Endothelial cell of umbilical vein (primary cell): Measurements from ENCODE around the gene PDK4. TPM values are rescaled to one million over a fixed set of nuclear protein-coding genes. Genes with fewer than 3 reads are reported as not detected.

ENCODE experiments used
- BruUV-seq: library from RNA; stranded (reverse); fragments of 400-500 nt; replicated peaks from 2 replicates; lab custom pipeline; 2021; lab: Mats Ljungman, UMichigan
- CTCF ChIA-PET: fragments of 300-600, 350-600 bp; sonication (Branson Sonifier 250); formaldehyde crosslinking; loops from one replicate; lab custom pipeline; 2021; ENCODE audit warnings: antibody characterized with exemption, inconsistent platforms; lab: Charles Lee
- POLR2A ChIA-PET: fragments of 300-600, 350-600 bp; sonication (Branson Sonifier 250); formaldehyde crosslinking; loops from one replicate; lab custom pipeline; 2021; ENCODE audit warnings: antibody characterized with exemption, inconsistent platforms; lab: Charles Lee
- DNase-seq: peaks from one replicate; pipeline ENCODE4 v3.0.0-alpha.2; 2011; ENCODE audit warnings: low read depth, low spot score
- FAIRE-seq: peaks from 2 replicates; lab custom pipeline; 2011; peaks lifted over from hg19 to GRCh38; lab: Jason Lieb, UNC
- H2AFZ ChIP-seq: 2 replicates; pipeline ENCODE4 v1.6.0; 2012; ENCODE audit warnings: low read depth, low read length, control low read depth, inconsistent platforms
- H3K27ac ChIP-seq: 2 replicates; pipeline ENCODE4 v1.5.1; 2011; ENCODE audit warnings: low read depth, mild to moderate bottlenecking, control low read depth, low read length, moderate library complexity; ENCODE audit not compliant: insufficient read depth
- H3K27me3 ChIP-seq, 2 experiments: 2 replicates each; pipeline versions ENCODE4 v1.6.0 to v1.6.1; 2011; ENCODE audit warnings: low read length in 2 of 2, mixed read lengths in 1 of 2; ENCODE audit not compliant: control insufficient read depth in 2 of 2, insufficient read depth in 2 of 2
- H3K36me3 ChIP-seq, 2 experiments: 2 replicates in 1 of 2; 3 replicates in 1 of 2; pipeline ENCODE4 v1.5.1; 2011; ENCODE audit warnings: low read length in 2 of 2, mild to moderate bottlenecking in 1 of 2, moderate library complexity in 1 of 2; ENCODE audit not compliant: control insufficient read depth in 2 of 2, insufficient read depth in 2 of 2; ENCODE audit errors: extremely low read depth in 1 of 2
- H3K4me1 ChIP-seq: 3 replicates; pipeline ENCODE4 v1.5.1; 2011; ENCODE audit warnings: mild to moderate bottlenecking, low read length; ENCODE audit not compliant: control insufficient read depth, insufficient read depth; ENCODE audit errors: extremely low read depth
- H3K4me2 ChIP-seq: 2 replicates; pipeline ENCODE4 v1.6.1; 2011; ENCODE audit warnings: low read length, control low read depth, mixed read lengths; ENCODE audit not compliant: insufficient read depth
- H3K4me3 ChIP-seq, 3 experiments: fragments of 200-600 bp in 1 of 3; sonication (generic), shearing (Covaris generic) in 1 of 3; replicated peaks in 1 of 3; 2 replicates each; pipeline ENCODE4 v1.5.1; 2011 to 2016; ENCODE audit warnings: control low read depth in 3 of 3, low read length in 3 of 3, mild to moderate bottlenecking in 2 of 3, inconsistent platforms in 1 of 3, low read depth in 1 of 3, moderate library complexity in 1 of 3; ENCODE audit not compliant: insufficient read depth in 1 of 3
- H3K79me2 ChIP-seq: 2 replicates; pipeline ENCODE4 v1.6.0; 2012; ENCODE audit warnings: low read length, inconsistent platforms; ENCODE audit not compliant: control insufficient read depth, insufficient read depth
- H3K9ac ChIP-seq: replicated peaks from 2 replicates; pipeline ENCODE3; 2011; ENCODE audit warnings: low read length, control low read depth; ENCODE audit not compliant: insufficient read depth; ENCODE audit errors: extremely low read depth
- H3K9me1 ChIP-seq: replicated peaks from 3 replicates; pipeline ENCODE4 v1.6.0; 2011; ENCODE audit warnings: mild to moderate bottlenecking, low read length; ENCODE audit not compliant: control insufficient read depth, insufficient read depth; ENCODE audit errors: extremely low read depth
- H3K9me3 ChIP-seq: replicated peaks from 2 replicates; pipeline ENCODE4 v1.5.1; 2012; ENCODE audit warnings: low read length, inconsistent platforms; ENCODE audit not compliant: control insufficient read depth, insufficient read depth
- H4K20me1 ChIP-seq: replicated peaks from 2 replicates; pipeline ENCODE3; 2011; ENCODE audit warnings: mild to moderate bottlenecking, low read length; ENCODE audit not compliant: control insufficient read depth, insufficient read depth; ENCODE audit errors: extremely low read depth
- EZH2 ChIP-seq: IDR thresholded peaks from 2 replicates; pipeline ENCODE4 v1.6.1; 2012; ENCODE audit warnings: borderline replicate concordance, low read depth, mild to moderate bottlenecking, moderate library complexity, low read length, inconsistent platforms; ENCODE audit not compliant: severe bottlenecking
- FOS ChIP-seq: IDR thresholded peaks from 2 replicates; pipeline ENCODE4 v1.6.1; 2011; ENCODE audit warnings: mild to moderate bottlenecking, low read length, moderate library complexity, borderline replicate concordance; ENCODE audit not compliant: insufficient read depth
- GATA2 ChIP-seq: IDR thresholded peaks from 2 replicates; pipeline ENCODE4 v1.7.0; 2011; ENCODE audit warnings: low read depth, mild to moderate bottlenecking, moderate library complexity, mixed read lengths, low read length; ENCODE audit not compliant: insufficient read length, insufficient read depth
- JUN ChIP-seq: IDR thresholded peaks from 2 replicates; pipeline ENCODE4 v1.6.1; 2011; ENCODE audit warnings: borderline replicate concordance, low read depth; ENCODE audit not compliant: insufficient read length, insufficient read depth
- MYC ChIP-seq: IDR thresholded peaks from one replicate; pipeline ENCODE4 v1.6.1; 2011; ENCODE audit warnings: mild to moderate bottlenecking, low read depth, low read length
- POLR2A ChIP-seq: IDR thresholded peaks from 2 replicates; pipeline ENCODE4 v1.6.1; 2012; ENCODE audit warnings: low read depth, mild to moderate bottlenecking, control low read depth, low read length
- POLR2AphosphoS5 ChIP-seq: IDR thresholded peaks from 2 replicates; pipeline ENCODE4 v1.6.1; 2012; ENCODE audit warnings: low read depth, mild to moderate bottlenecking, control low read depth, low read length, moderate library complexity; ENCODE audit not compliant: insufficient read depth
- dilution Hi-C: fragments of 300-500 bp; cut with MboI; formaldehyde crosslinking; loops from one replicate; pipeline ENCODE4 v1.15.0; 2019; ENCODE audit warnings: low sequenced_read_pairs; ENCODE audit not compliant: extremely low pct_ligation_motif_present
- intact Hi-C: fragments of 100-400 bp; cut with micrococcal nuclease; formaldehyde crosslinking; loops from one replicate; pipeline ENCODE4 v1.10.0; 2022
- polyA plus RNA-seq, 4 experiments: library from polyadenylated mRNA; depleted of rRNA in 3 of 4; stranded (reverse) in 3 of 4; unstranded in 1 of 4; fragments of >200 nt; gene quantifications; 2 replicates each; pipeline versions ENCODE4 v1.2.1 to v1.2.3, GENCODE V29; 2011 to 2012; ENCODE audit warnings: missing spikeins in 1 of 4
- total RNA-seq: library from RNA; stranded (reverse); gene quantifications from 2 replicates; pipeline ENCODE4 v1.2.3, GENCODE V29; 2021
- TF ChIP-seq, protein P1 (sequence below): IDR thresholded peaks from 2 replicates; pipeline ENCODE4 v1.6.1; 2011; ENCODE audit not compliant: insufficient read depth, insufficient read length
- TF ChIP-seq, protein P2 (sequence below), 2 donors: IDR thresholded peaks; 1 replicate in 1 of 2; 2 replicates in 1 of 2; pipeline ENCODE4 v1.5.1; 2011; ENCODE audit warnings: low read length in 2 of 2, mild to moderate bottlenecking in 2 of 2, moderate library complexity in 2 of 2, control low read depth in 1 of 2, inconsistent platforms in 1 of 2, low read depth in 1 of 2; ENCODE audit not compliant: insufficient read depth in 1 of 2; ENCODE audit errors: extremely low read depth in 1 of 2

The PDK4 gene
- total and polyA plus RNA-seq, 2 donors (not counting 3 experiments of a cell fraction or from before 2014, with no cell fraction given): 0.75 to 2.5 TPM

DNA sequence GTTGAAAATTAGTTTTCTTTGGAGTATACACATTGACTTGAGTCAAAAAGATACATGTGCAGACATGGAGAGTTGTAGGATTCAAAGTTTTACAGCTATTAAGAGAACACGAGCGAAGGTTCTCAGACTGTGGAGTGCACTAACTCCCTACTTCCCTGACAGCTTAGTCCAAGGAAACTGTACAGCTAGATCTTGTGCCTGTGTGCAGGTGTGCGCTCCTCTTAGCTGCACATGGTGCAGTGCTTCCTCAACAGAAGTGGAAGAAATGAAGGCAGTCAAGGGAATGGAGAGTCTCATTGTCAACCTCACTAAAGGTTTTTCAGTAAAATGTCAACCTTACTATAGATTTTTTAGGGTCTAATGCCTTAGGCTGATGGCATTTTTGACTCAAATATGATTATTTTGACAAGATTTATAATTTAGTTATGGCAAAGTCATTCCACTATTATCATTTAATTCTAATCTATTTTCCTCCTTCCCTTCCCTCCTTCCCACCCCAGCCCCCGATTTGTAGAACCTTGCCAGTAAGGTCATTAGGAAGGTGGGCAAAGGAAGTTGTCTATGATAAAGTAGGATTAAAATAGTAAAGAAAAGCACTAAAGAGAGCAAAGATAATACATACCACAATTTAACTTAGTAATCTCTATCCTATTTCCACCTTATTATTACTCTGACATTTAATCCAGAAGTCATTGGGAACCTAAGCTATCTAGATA, 13.6 kb downstream of the PDK4 start:
- Histone ChIP-seq H3K36me3 (no peaks in the 10 kb centered on the region), H4K20me1 (no peaks in the 10 kb centered on the region), H3K9me1 (no peaks in the 10 kb centered on the region), H3K9ac (no peak overlapping the region), H3K4me3 (no peak overlapping the region), H3K27me3 (no peaks in the 10 kb centered on the region), H3K4me1 (no peaks in the 10 kb centered on the region), H3K79me2 (no peaks in the 10 kb centered on the region), H2AFZ (no peak overlapping the region), H3K4me2 (no peak overlapping the region), H3K27ac (no peak overlapping the region), H3K9me3 (no peaks in the 10 kb centered on the region)
- CTCF ChIA-PET: interaction anchor here (1.3 to 1.7 kb wide), 2 partner anchors 38 to 71 kb away, joined by 4 to 5 read pairs; no protein-coding TSS in a partner anchor
- FAIRE-seq: no peak
- DNase-seq: no peak
- BruUV-seq: no TSS peak
- intact Hi-C loops (no loop called here), dilution Hi-C loops (no loop called here)
- POLR2A ChIA-PET: no interaction called here
- TF ChIP-seq MYC (no peak), JUN (no peak), POLR2A (no peak), EZH2 (no peak), POLR2AphosphoS5 (no peak), GATA2 (no peak), FOS (no peak)
- TF ChIP-seq, protein P1, sequence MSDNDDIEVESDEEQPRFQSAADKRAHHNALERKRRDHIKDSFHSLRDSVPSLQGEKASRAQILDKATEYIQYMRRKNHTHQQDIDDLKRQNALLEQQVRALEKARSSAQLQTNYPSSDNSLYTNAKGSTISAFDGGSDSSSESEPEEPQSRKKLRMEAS: no peak
- TF ChIP-seq, protein P2, sequence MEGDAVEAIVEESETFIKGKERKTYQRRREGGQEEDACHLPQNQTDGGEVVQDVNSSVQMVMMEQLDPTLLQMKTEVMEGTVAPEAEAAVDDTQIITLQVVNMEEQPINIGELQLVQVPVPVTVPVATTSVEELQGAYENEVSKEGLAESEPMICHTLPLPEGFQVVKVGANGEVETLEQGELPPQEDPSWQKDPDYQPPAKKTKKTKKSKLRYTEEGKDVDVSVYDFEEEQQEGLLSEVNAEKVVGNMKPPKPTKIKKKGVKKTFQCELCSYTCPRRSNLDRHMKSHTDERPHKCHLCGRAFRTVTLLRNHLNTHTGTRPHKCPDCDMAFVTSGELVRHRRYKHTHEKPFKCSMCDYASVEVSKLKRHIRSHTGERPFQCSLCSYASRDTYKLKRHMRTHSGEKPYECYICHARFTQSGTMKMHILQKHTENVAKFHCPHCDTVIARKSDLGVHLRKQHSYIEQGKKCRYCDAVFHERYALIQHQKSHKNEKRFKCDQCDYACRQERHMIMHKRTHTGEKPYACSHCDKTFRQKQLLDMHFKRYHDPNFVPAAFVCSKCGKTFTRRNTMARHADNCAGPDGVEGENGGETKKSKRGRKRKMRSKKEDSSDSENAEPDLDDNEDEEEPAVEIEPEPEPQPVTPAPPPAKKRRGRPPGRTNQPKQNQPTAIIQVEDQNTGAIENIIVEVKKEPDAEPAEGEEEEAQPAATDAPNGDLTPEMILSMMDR (IDR thresholded peaks at IDR 0.05; ENCODE audit: extremely low read depth in 1 of 2, insufficient read depth in 1 of 2, low read depth in 1 of 2, low read length in 2 of 2): no peak
